PFSK-1 (cell line): ENCODE data around the gene REEP2.

Experiments used
- POLR2AphosphoS5 ChIP-seq: IDR thresholded peaks from 2 replicates; pipeline ENCODE4 v1.6.1; 2012; ENCODE audit warnings: low read depth, mild to moderate bottlenecking, control low read depth, low read length, moderate library complexity
- TAF1 ChIP-seq: IDR thresholded peaks from 2 replicates; pipeline ENCODE4 v1.6.1; 2012; ENCODE audit warnings: low read length, control low read depth, borderline replicate concordance; ENCODE audit not compliant: insufficient read depth
- TF ChIP-seq, protein P1 (sequence below), 2 experiments: IDR thresholded peaks; 2 replicates each; pipeline versions ENCODE4 v1.6.1 to v1.8.0; 2011 to 2012; ENCODE audit warnings: low read depth in 2 of 2, low read length in 2 of 2, control low read depth in 1 of 2, inconsistent platforms in 1 of 2, mild to moderate bottlenecking in 1 of 2, moderate library complexity in 1 of 2; ENCODE audit not compliant: insufficient read depth in 1 of 2

DNA sequence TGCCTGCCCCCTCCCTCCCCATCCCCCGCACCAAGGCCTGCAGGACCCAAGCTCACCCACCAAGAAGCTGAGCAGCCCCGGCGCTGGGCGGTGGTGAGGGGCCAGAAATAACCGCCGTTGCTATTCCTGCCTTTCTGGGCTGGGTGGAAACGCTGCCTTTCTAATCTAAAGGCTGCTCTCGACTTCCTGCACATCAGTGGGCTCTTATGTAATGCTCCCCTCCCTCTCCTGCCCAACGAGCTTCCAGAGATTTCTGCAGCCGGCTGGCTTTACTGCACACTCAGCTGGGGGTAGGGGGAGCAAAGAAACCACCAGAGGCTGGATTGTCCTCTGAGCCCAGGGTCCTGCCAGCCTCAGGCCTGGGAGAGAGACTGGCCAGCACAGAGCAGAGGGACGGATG, 19.5 kb downstream of the REEP2 start:
- no peak for TF ChIP-seq POLR2AphosphoS5
- TF ChIP-seq, protein P1, sequence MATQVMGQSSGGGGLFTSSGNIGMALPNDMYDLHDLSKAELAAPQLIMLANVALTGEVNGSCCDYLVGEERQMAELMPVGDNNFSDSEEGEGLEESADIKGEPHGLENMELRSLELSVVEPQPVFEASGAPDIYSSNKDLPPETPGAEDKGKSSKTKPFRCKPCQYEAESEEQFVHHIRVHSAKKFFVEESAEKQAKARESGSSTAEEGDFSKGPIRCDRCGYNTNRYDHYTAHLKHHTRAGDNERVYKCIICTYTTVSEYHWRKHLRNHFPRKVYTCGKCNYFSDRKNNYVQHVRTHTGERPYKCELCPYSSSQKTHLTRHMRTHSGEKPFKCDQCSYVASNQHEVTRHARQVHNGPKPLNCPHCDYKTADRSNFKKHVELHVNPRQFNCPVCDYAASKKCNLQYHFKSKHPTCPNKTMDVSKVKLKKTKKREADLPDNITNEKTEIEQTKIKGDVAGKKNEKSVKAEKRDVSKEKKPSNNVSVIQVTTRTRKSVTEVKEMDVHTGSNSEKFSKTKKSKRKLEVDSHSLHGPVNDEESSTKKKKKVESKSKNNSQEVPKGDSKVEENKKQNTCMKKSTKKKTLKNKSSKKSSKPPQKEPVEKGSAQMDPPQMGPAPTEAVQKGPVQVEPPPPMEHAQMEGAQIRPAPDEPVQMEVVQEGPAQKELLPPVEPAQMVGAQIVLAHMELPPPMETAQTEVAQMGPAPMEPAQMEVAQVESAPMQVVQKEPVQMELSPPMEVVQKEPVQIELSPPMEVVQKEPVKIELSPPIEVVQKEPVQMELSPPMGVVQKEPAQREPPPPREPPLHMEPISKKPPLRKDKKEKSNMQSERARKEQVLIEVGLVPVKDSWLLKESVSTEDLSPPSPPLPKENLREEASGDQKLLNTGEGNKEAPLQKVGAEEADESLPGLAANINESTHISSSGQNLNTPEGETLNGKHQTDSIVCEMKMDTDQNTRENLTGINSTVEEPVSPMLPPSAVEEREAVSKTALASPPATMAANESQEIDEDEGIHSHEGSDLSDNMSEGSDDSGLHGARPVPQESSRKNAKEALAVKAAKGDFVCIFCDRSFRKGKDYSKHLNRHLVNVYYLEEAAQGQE (IDR thresholded peaks at IDR 0.05; ENCODE audit: insufficient read depth in 1 of 2, low read depth in 2 of 2, low read length in 2 of 2), result no peak
- TF ChIP-seq TAF1, result no peak
